SK-N-SH (cell line): ENCODE results near the gene C9orf50. TPM values are rescaled to one million over a fixed set of nuclear protein-coding genes. Genes with fewer than 3 reads are reported as not detected.

Experiments
- CTCF ChIA-PET: fragments of 300-600, 350-600 bp; formaldehyde crosslinking; extraction: SDS; loops from one replicate; lab custom pipeline; 2021; lab: Yijun Ruan, JAX
- POLR2A ChIA-PET: fragments of 350-600 bp; sonication (Branson Sonifier 250); formaldehyde crosslinking; extraction: SDS; loops from one replicate; lab custom pipeline; 2020; ENCODE audit warnings: antibody characterized with exemption, inconsistent platforms; lab: Yijun Ruan, JAX
- DNase-seq: peaks from one replicate; pipeline ENCODE4 v3.0.0; 2012
- H2AFZ ChIP-seq: fragments of 200-600 bp; sonication (generic); 2 replicates; pipeline ENCODE4 v1.8.1; 2016; ENCODE audit warnings: antibody characterized with exemption, mild to moderate bottlenecking, low read depth
- H3F3A ChIP-seq: fragments of 200-600 bp; sonication (generic); replicated peaks from 2 replicates; pipeline ENCODE3; 2016; ENCODE audit warnings: antibody characterized with exemption, mild to moderate bottlenecking; ENCODE audit not compliant: insufficient read depth
- H3K27ac ChIP-seq, 2 experiments: fragments of 200-500 bp in 1 of 2; fragments of 200-600 bp in 1 of 2; sonication (Bioruptor generic) in 1 of 2; sonication (generic), shearing (Covaris generic) in 1 of 2; 2 replicates each; pipeline versions ENCODE4 v1.5.1 to v1.6.1; 2014 to 2016; ENCODE audit warnings: low read depth in 2 of 2, inconsistent platforms in 1 of 2, low read length in 1 of 2, mild to moderate bottlenecking in 1 of 2, mixed read lengths in 1 of 2
- H3K27me3 ChIP-seq: fragments of 200-600 bp; sonication (generic), shearing (Covaris generic); 2 replicates; pipeline ENCODE4 v1.6.1; 2016; ENCODE audit warnings: mixed run types; ENCODE audit not compliant: insufficient read depth
- H3K36me3 ChIP-seq, 2 experiments: fragments of 200-500 bp in 1 of 2; fragments of 200-600 bp in 1 of 2; sonication (Bioruptor generic) in 1 of 2; sonication (generic) in 1 of 2; replicated peaks in 1 of 2; 2 replicates each; pipeline versions ENCODE3 to v1.5.1; 2014 to 2016; ENCODE audit warnings: low read length in 1 of 2, mild to moderate bottlenecking in 1 of 2; ENCODE audit not compliant: insufficient read depth in 2 of 2, control insufficient read depth in 1 of 2
- H3K4me1 ChIP-seq, 2 experiments: fragments of 200-500 bp in 1 of 2; fragments of 200-600 bp in 1 of 2; sonication (Bioruptor generic) in 1 of 2; sonication (generic), shearing (Covaris generic) in 1 of 2; 2 replicates each; pipeline versions ENCODE4 v1.5.1 to v1.6.1; 2014 to 2016; ENCODE audit warnings: low read depth in 1 of 2, low read length in 1 of 2, mixed run types in 1 of 2; ENCODE audit not compliant: insufficient read depth in 2 of 2, control insufficient read depth in 1 of 2
- H3K4me2 ChIP-seq: fragments of 200-600 bp; sonication (generic), shearing (Covaris generic); 2 replicates; pipeline ENCODE4 v1.6.1; 2017; ENCODE audit warnings: mixed run types
- H3K4me3 ChIP-seq, 2 experiments: fragments of 200-500 bp in 1 of 2; fragments of 200-600 bp in 1 of 2; sonication (Bioruptor generic) in 1 of 2; sonication (generic), shearing (Covaris generic) in 1 of 2; 2 replicates each; pipeline versions ENCODE4 v1.5.1 to v1.8.1; 2014 to 2016; ENCODE audit warnings: low read depth in 2 of 2, inconsistent platforms in 1 of 2, low read length in 1 of 2, mild to moderate bottlenecking in 1 of 2, mixed read lengths in 1 of 2, moderate library complexity in 1 of 2
- H3K79me2 ChIP-seq: fragments of 200-600 bp; sonication (generic); 2 replicates; pipeline ENCODE4 v1.8.1; 2017; ENCODE audit warnings: mild to moderate bottlenecking; ENCODE audit not compliant: insufficient read depth
- H3K9ac ChIP-seq: fragments of 200-600 bp; sonication (generic); 2 replicates; pipeline ENCODE4 v1.6.1; 2017; ENCODE audit warnings: mixed run types
- H3K9me2 ChIP-seq: fragments of 200-600 bp; sonication (generic); 2 replicates; pipeline ENCODE4 v1.6.1; 2017; ENCODE audit warnings: mixed run types
- H3K9me3 ChIP-seq: fragments of 200-600 bp; sonication (generic); 2 replicates; pipeline ENCODE4 v1.6.1; 2017; ENCODE audit warnings: mixed run types, mild to moderate bottlenecking, moderate library complexity
- H4K20me1 ChIP-seq: fragments of 200-600 bp; sonication (generic); 2 replicates; pipeline ENCODE4 v1.6.1; 2017; ENCODE audit warnings: mild to moderate bottlenecking, mixed run types; ENCODE audit not compliant: insufficient read depth
- ELF1 ChIP-seq: IDR thresholded peaks from 2 replicates; pipeline ENCODE4 v1.4.0; 2012
- FOSL2 ChIP-seq: IDR thresholded peaks from 2 replicates; pipeline ENCODE4 v1.4.0; 2012; ENCODE audit warnings: low read depth, mild to moderate bottlenecking, moderate library complexity, borderline replicate concordance
- FOXJ3 ChIP-seq: sonication (generic); formaldehyde crosslinking; IDR thresholded peaks from 2 replicates; pipeline ENCODE4 v1.5.1; 2020; ENCODE audit warnings: mild to moderate bottlenecking, missing genetic modification reagents
- GABPA ChIP-seq: IDR thresholded peaks from 2 replicates; pipeline ENCODE4 v1.4.0; 2012; ENCODE audit warnings: low read depth, mild to moderate bottlenecking
- GATA2 ChIP-seq: sonication (generic); formaldehyde crosslinking; IDR thresholded peaks from 2 replicates; pipeline ENCODE4 v1.5.0; 2020; ENCODE audit warnings: mild to moderate bottlenecking, missing genetic modification reagents
- IRF3 ChIP-seq: fragments of 150-350 bp; IDR thresholded peaks from 2 replicates; pipeline ENCODE4 v1.6.1; 2016; ENCODE audit warnings: mild to moderate bottlenecking, low read depth, low read length
- JUND ChIP-seq: IDR thresholded peaks from 2 replicates; pipeline ENCODE4 v1.4.0; 2012
- MAX ChIP-seq: IDR thresholded peaks from 2 replicates; pipeline ENCODE4 v1.4.0; 2012; ENCODE audit warnings: low read depth
- POLR2AphosphoS5 ChIP-seq: IDR thresholded peaks from 2 replicates; pipeline ENCODE4 v1.6.1; 2012; ENCODE audit warnings: low read depth, low read length
- RAD21 ChIP-seq: IDR thresholded peaks from 2 replicates; pipeline ENCODE4 v1.6.1; 2012; ENCODE audit warnings: mild to moderate bottlenecking, low read length
- REST ChIP-seq: IDR thresholded peaks from 2 replicates; pipeline ENCODE4 v1.6.1; 2012; ENCODE audit warnings: mild to moderate bottlenecking, low read depth, low read length, moderate library complexity
- RFX5 ChIP-seq: IDR thresholded peaks from 2 replicates; pipeline ENCODE4 v1.6.1; 2012; ENCODE audit warnings: mild to moderate bottlenecking, improper control_type of control experiment, low read length
- RXRA ChIP-seq: IDR thresholded peaks from 2 replicates; pipeline ENCODE4 v1.4.0; 2012; ENCODE audit warnings: low read depth, mild to moderate bottlenecking, borderline replicate concordance
- SIN3A ChIP-seq: IDR thresholded peaks from 2 replicates; pipeline ENCODE4 v1.6.1; 2012; ENCODE audit warnings: low read depth, mild to moderate bottlenecking, low read length, moderate library complexity, borderline replicate concordance
- TCF12 ChIP-seq: IDR thresholded peaks from 2 replicates; pipeline ENCODE4 v1.4.0; 2012
- TEAD4 ChIP-seq: IDR thresholded peaks from 2 replicates; pipeline ENCODE4 v1.4.0; 2012; ENCODE audit warnings: mild to moderate bottlenecking, borderline replicate concordance; ENCODE audit not compliant: insufficient read depth
- YY1 ChIP-seq: IDR thresholded peaks from 2 replicates; pipeline ENCODE4 v1.4.0; 2012; ENCODE audit warnings: low read depth, mild to moderate bottlenecking
- WGBS: methylation state at CpG from one replicate; pipeline ENCODE4 v1.1.6; 2017; ENCODE audit warnings: low lambda C conversion rate; 5-methylcytosine and 5-hydroxymethylcytosine counted together
- polyA plus RNA-seq, 3 experiments: library from polyadenylated mRNA; depleted of rRNA; stranded (reverse); fragments of >200 nt; gene quantifications; 2 replicates each; pipeline ENCODE4 v1.2.3, GENCODE V29; 2012

C9orf50 gene
- polyA plus RNA-seq, 1 of the 3 experiments (the other 2 are of a cell fraction), result 0.30 TPM

- H3K9me3 ChIP-seq, result no peaks in the 10 kb centered on the region
- H3K4me1 ChIP-seq, result peaks cover 4 to 16% of the 10 kb centered on the region in 2 experiments; a peak in 2 of 4 replicates
- H3K36me3 ChIP-seq, result no peaks in the 10 kb centered on the region
- H3K4me2 ChIP-seq, result no peak overlapping the region
- no peak overlapping the region for H3K27ac ChIP-seq
- no peak overlapping the region for H3K4me3 ChIP-seq
- H2AFZ ChIP-seq, result no peak overlapping the region
- no peak for DNase-seq
- no peaks in the 10 kb centered on the region for H4K20me1 ChIP-seq
- TF ChIP-seq JUND, result no peak
- TF ChIP-seq MAX, result no peak
- no peak for TF ChIP-seq FOSL2
- TF ChIP-seq SIN3A, result no peak
- TF ChIP-seq ELF1, result no peak
- TF ChIP-seq IRF3, result no peak
- no peak for TF ChIP-seq RFX5
- no peak for TF ChIP-seq TCF12
- no peak for TF ChIP-seq YY1
- TF ChIP-seq POLR2AphosphoS5, result no peak
- no peak for TF ChIP-seq RAD21
- TF ChIP-seq GATA2, result no peak
- no peak for TF ChIP-seq FOXJ3 (CRISPR knock-in tag)
- no peak for TF ChIP-seq RXRA
- no peak for TF ChIP-seq GABPA
- no peak for TF ChIP-seq TEAD4
- no peak for TF ChIP-seq REST
- H3K9me2 ChIP-seq, result no peaks in the 10 kb centered on the region
- CTCF ChIA-PET, result interaction anchor here (0.8 to 15.6 kb wide), 10 partner anchors 10 to 480 kb away, joined by 3 to 235 read pairs (median 4); partner anchors contain the start of genes C9orf50 and IER5L
- H3K79me2 ChIP-seq, result no peaks in the 10 kb centered on the region
- H3K27me3 ChIP-seq, result no peaks in the 10 kb centered on the region
- POLR2A ChIA-PET, result no interaction called here
- 96% methylated on average over 3 of the region's 15 CpGs for WGBS
- no peaks in the 10 kb centered on the region for H3F3A ChIP-seq
- no peak overlapping the region for H3K9ac ChIP-seq
Observed at GRCh38 chr9:129612815-129613519, 7.9 kb downstream of the C9orf50 start.
